Measurements from ENCODE around the gene TIMM9. TPM values are rescaled to one million over a fixed set of nuclear protein-coding genes. Genes with fewer than 3 reads are reported as not detected.
"Not testable (repeated sequence)": the region's sequence is repeated elsewhere in the genome, so short reads cannot be mapped to it uniquely, and the experiment has no call there.

Gene TIMM9
- total and polyA plus RNA-seq, 2 donors: 37.0 to 86.0 TPM

- peaks cover 7 to 10% of the 10 kb centered on the region in 2 donors for H3K4me1 ChIP-seq (ENCODE audit: control insufficient read depth in 2 of 2, insufficient read depth in 2 of 2, low read length in 2 of 2)
- 20% methylated on average over 10 of the region's 10 CpGs for WGBS
- no peaks in the 10 kb centered on the region for H3K36me3 ChIP-seq (ENCODE audit: control insufficient read depth in 2 of 2, insufficient read depth in 2 of 2, low read length in 1 of 2)
These were observed 31.8 kb downstream of the TIMM9 start for GRCh38 chr14:58395562-58395811.

GRCh38 chr14:58390830-58391229, 36.5 kb downstream of the TIMM9 start:
- no peaks in the 10 kb centered on the region for H3K9me3 ChIP-seq (ENCODE audit: control insufficient read depth in 2 of 2, insufficient read depth in 1 of 2, low read length in 1 of 2)
- no peak overlapping the region for H3K27ac ChIP-seq (ENCODE audit: low read depth in 1 of 2, low read length in 1 of 2)
- no peak overlapping the region for H3K4me3 ChIP-seq (ENCODE audit: low read length in 2 of 2)
- peaks cover 5 to 6% of the 10 kb centered on the region in 2 donors for H3K4me1 ChIP-seq (ENCODE audit: control insufficient read depth in 2 of 2, insufficient read depth in 2 of 2, low read length in 2 of 2)
- 97% methylated on average over 2 of the region's 2 CpGs for WGBS
- H3K27me3 ChIP-seq (ENCODE audit: control insufficient read depth in 2 of 2, insufficient read depth in 1 of 2, low read length in 1 of 2): no peaks in the 10 kb centered on the region
- DNase-seq (ENCODE audit: low read depth in 6 of 9, low spot score in 9 of 9): no peak
- peaks cover 0 to 5% of the 10 kb centered on the region in 2 donors for H3K36me3 ChIP-seq (ENCODE audit: control insufficient read depth in 2 of 2, insufficient read depth in 2 of 2, low read length in 1 of 2)

More at GRCh38 chr14:58395562-58395811, 31.8 kb downstream of the TIMM9 start:
- no peak overlapping the region for H3K27ac ChIP-seq (ENCODE audit: low read depth in 1 of 2, low read length in 1 of 2)
- DNase-seq (ENCODE audit: low read depth in 6 of 9, low spot score in 9 of 9): peak in 1 of 9 donors; percentile 11
- H3K27me3 ChIP-seq (ENCODE audit: control insufficient read depth in 2 of 2, insufficient read depth in 1 of 2, low read length in 1 of 2): peaks cover 0 to 4% of the 10 kb centered on the region in 2 donors
- no peaks in the 10 kb centered on the region for H3K9me3 ChIP-seq (ENCODE audit: control insufficient read depth in 2 of 2, insufficient read depth in 1 of 2, low read length in 1 of 2)
- peak overlapping the region; percentile 41 to 67 for H3K4me3 ChIP-seq (ENCODE audit: low read length in 2 of 2)

- Histone ChIP-seq H3K27ac (ENCODE audit: low read depth in 1 of 2, low read length in 1 of 2) (no peak overlapping the region), H3K27me3 (ENCODE audit: control insufficient read depth in 2 of 2, insufficient read depth in 1 of 2, low read length in 1 of 2) (no peaks in the 10 kb centered on the region), H3K4me1 (ENCODE audit: control insufficient read depth in 2 of 2, insufficient read depth in 2 of 2, low read length in 2 of 2) (no peaks in the 10 kb centered on the region), H3K4me3 (ENCODE audit: low read length in 2 of 2) (no peak overlapping the region), H3K9me3 (ENCODE audit: control insufficient read depth in 2 of 2, insufficient read depth in 1 of 2, low read length in 1 of 2) (no peaks in the 10 kb centered on the region), H3K36me3 (ENCODE audit: control insufficient read depth in 2 of 2, insufficient read depth in 2 of 2, low read length in 1 of 2) (peaks cover 12 to 13% of the 10 kb centered on the region in 2 donors)
- no peak for DNase-seq (ENCODE audit: low read depth in 6 of 9, low spot score in 9 of 9)
These were observed 50.5 kb downstream of the TIMM9 start for GRCh38 chr14:58376791-58377190.

DNA sequence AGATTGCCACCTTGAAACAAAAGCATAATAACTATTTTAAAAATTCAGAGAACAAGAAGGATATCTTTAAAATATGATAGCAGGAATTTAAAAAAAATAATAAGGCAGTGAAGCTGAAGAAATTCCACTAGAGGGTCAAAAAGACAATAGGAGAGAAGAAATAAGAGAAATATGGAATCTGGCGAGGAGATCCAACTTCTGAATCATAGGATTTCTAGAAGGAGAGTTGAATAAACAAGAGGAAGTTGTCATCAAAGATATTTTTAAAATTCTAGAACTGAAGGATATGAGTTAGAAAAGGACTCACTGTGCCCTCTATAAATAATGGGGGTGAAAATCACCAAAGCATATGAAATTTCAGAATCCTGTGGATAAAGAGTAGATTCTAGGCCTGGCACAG, 58.4 kb downstream of the TIMM9 start:
- H3K4me1 ChIP-seq (ENCODE audit: control insufficient read depth in 2 of 2, insufficient read depth in 2 of 2, low read length in 2 of 2): no peaks in the 10 kb centered on the region
- no peaks in the 10 kb centered on the region for H3K27me3 ChIP-seq (ENCODE audit: control insufficient read depth in 2 of 2, insufficient read depth in 1 of 2, low read length in 1 of 2)
- no peak overlapping the region for H3K4me3 ChIP-seq (ENCODE audit: low read length in 2 of 2)
- H3K27ac ChIP-seq (ENCODE audit: low read depth in 1 of 2, low read length in 1 of 2): no peak overlapping the region
- no peaks in the 10 kb centered on the region for H3K9me3 ChIP-seq (ENCODE audit: control insufficient read depth in 2 of 2, insufficient read depth in 1 of 2, low read length in 1 of 2)
- no peak for DNase-seq (ENCODE audit: low read depth in 6 of 9, low spot score in 9 of 9)
- 98% methylated on average over 1 of the region's 1 CpG for WGBS
- peaks cover 25 to 46% of the 10 kb centered on the region in 2 donors for H3K36me3 ChIP-seq (ENCODE audit: control insufficient read depth in 2 of 2, insufficient read depth in 2 of 2, low read length in 1 of 2)

DNA sequence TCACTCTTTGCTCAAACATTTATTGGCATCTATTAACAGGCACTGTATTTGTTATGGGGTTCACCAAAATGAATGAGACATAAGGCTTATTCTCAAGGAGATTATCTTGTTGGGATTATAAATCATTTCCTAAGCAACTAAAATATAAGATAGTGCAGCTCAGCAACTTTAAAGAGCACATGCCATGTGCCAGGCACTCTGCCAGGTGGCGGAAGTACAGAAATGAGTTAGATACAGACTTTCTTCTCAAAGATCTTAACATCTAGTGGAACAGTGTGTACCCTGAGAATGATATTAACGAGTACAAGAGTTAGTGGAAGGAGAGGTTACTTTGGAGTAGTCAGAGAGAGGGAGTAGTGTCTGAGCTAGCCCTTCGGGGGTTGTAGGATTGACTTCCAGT, 60.0 kb downstream of the TIMM9 start:
- H3K36me3 ChIP-seq (ENCODE audit: control insufficient read depth in 2 of 2, insufficient read depth in 2 of 2, low read length in 1 of 2): peaks cover 26 to 46% of the 10 kb centered on the region in 2 donors
- H3K27me3 ChIP-seq (ENCODE audit: control insufficient read depth in 2 of 2, insufficient read depth in 1 of 2, low read length in 1 of 2): no peaks in the 10 kb centered on the region
- H3K4me1 ChIP-seq (ENCODE audit: control insufficient read depth in 2 of 2, insufficient read depth in 2 of 2, low read length in 2 of 2): no peaks in the 10 kb centered on the region
- H3K9me3 ChIP-seq (ENCODE audit: control insufficient read depth in 2 of 2, insufficient read depth in 1 of 2, low read length in 1 of 2): no peaks in the 10 kb centered on the region
- WGBS: 96% methylated on average over 3 of the region's 3 CpGs
- H3K27ac ChIP-seq (ENCODE audit: low read depth in 1 of 2, low read length in 1 of 2): no peak overlapping the region
- no peak for DNase-seq (ENCODE audit: low read depth in 6 of 9, low spot score in 9 of 9)
- H3K4me3 ChIP-seq (ENCODE audit: low read length in 2 of 2): no peak overlapping the region

- Histone ChIP-seq H3K9me3 (ENCODE audit: control insufficient read depth in 2 of 2, insufficient read depth in 1 of 2, low read length in 1 of 2) (no peaks in the 10 kb centered on the region), H3K4me3 (ENCODE audit: low read length in 2 of 2) (no peak overlapping the region), H3K27ac (ENCODE audit: low read depth in 1 of 2, low read length in 1 of 2) (no peak overlapping the region), H3K27me3 (ENCODE audit: control insufficient read depth in 2 of 2, insufficient read depth in 1 of 2, low read length in 1 of 2) (no peaks in the 10 kb centered on the region), H3K4me1 (ENCODE audit: control insufficient read depth in 2 of 2, insufficient read depth in 2 of 2, low read length in 2 of 2) (no peaks in the 10 kb centered on the region), H3K36me3 (ENCODE audit: control insufficient read depth in 2 of 2, insufficient read depth in 2 of 2, low read length in 1 of 2) (peaks cover 38 to 51% of the 10 kb centered on the region in 2 donors)
- WGBS: 95% methylated on average over 4 of the region's 4 CpGs
- no peak for DNase-seq (ENCODE audit: low read depth in 6 of 9, low spot score in 9 of 9)
These were observed 63.0 kb downstream of the TIMM9 start for GRCh38 chr14:58364316-58364715.

- Histone ChIP-seq H3K4me1 (ENCODE audit: control insufficient read depth in 2 of 2, insufficient read depth in 2 of 2, low read length in 2 of 2) (no peaks in the 10 kb centered on the region), H3K9me3 (ENCODE audit: control insufficient read depth in 2 of 2, insufficient read depth in 1 of 2, low read length in 1 of 2) (no peaks in the 10 kb centered on the region), H3K27me3 (ENCODE audit: control insufficient read depth in 2 of 2, insufficient read depth in 1 of 2, low read length in 1 of 2) (no peaks in the 10 kb centered on the region), H3K27ac (ENCODE audit: low read depth in 1 of 2, low read length in 1 of 2) (no peak overlapping the region), H3K36me3 (ENCODE audit: control insufficient read depth in 2 of 2, insufficient read depth in 2 of 2, low read length in 1 of 2) (peaks cover 38 to 50% of the 10 kb centered on the region in 2 donors), H3K4me3 (ENCODE audit: low read length in 2 of 2) (no peak overlapping the region)
- peak in 8 of 9 donors; percentile 7 to 62 (median 28) for DNase-seq (ENCODE audit: low read depth in 6 of 9, low spot score in 9 of 9)
- WGBS: 98% methylated on average over 3 of the region's 3 CpGs
These were observed 64.4 kb downstream of the TIMM9 start for GRCh38 chr14:58362798-58363412.

DNA sequence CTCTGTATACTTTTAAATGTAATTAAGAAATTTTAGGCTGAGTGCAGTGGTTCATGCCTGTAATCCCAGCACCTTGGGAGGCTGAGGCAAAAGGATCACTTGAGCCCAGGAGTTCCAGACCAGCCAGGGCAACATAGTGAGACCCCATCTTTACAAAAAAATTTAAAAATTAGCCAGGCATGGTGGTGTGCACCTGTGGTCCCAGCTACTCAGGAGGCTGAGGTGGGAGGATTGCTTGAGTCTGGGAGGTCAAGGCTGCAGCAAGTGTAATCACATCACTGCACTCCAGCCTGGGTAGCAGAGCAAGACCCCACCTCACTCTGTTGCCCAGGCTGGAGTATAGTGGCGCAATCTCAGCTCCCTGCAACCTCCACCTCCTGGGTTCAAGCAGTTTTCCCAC, 65.1 kb downstream of the TIMM9 start:
- not testable (repeated sequence) for H3K9me3 ChIP-seq (ENCODE audit: control insufficient read depth in 2 of 2, insufficient read depth in 1 of 2, low read length in 1 of 2); H3K4me1 ChIP-seq (ENCODE audit: control insufficient read depth in 2 of 2, insufficient read depth in 2 of 2, low read length in 2 of 2); DNase-seq (ENCODE audit: low read depth in 6 of 9, low spot score in 9 of 9)

More for the DNA sequence above, 65.1 kb downstream of the TIMM9 start:
- not testable (repeated sequence) for H3K4me3 ChIP-seq (ENCODE audit: low read length in 2 of 2); H3K27me3 ChIP-seq (ENCODE audit: control insufficient read depth in 2 of 2, insufficient read depth in 1 of 2, low read length in 1 of 2); H3K27ac ChIP-seq (ENCODE audit: low read depth in 1 of 2, low read length in 1 of 2)
- peaks cover 33 to 47% of the 10 kb centered on the region in 2 donors for H3K36me3 ChIP-seq (ENCODE audit: control insufficient read depth in 2 of 2, insufficient read depth in 2 of 2, low read length in 1 of 2)
- WGBS: 97% methylated on average over 1 of the region's 1 CpG
